Spleen (tissue), 11 donors: ENCODE results near the gene ILDR1. TPM values are rescaled to one million over a fixed set of nuclear protein-coding genes. Genes with fewer than 3 reads are reported as not detected.

ENCODE experiments used
- DNase-seq: peaks from one replicate; pipeline ENCODE4 v3.0.0-alpha.2; 2020
- H3K27ac ChIP-seq, 8 donors: fragments of 200-600 bp; sonication (generic) in 7 of 8; 1 replicate in 4 of 8; 2 replicates in 4 of 8; pipeline versions ENCODE4 v1.5.0 to v1.8.0; 2016 to 2021; ENCODE audit warnings: inconsistent platforms in 4 of 8, mild to moderate bottlenecking in 4 of 8, moderate library complexity in 1 of 8
- H3K27me3 ChIP-seq, 7 donors: fragments of 200-600 bp; sonication (generic) in 6 of 7; replicated peaks in 1 of 7; 1 replicate in 4 of 7; 2 replicates in 3 of 7; pipeline versions ENCODE4 v1.5.0 to v1.8.0; 2016 to 2021; ENCODE audit warnings: inconsistent platforms in 3 of 7, mild to moderate bottlenecking in 1 of 7
- H3K36me3 ChIP-seq, 6 donors: fragments of 200-600 bp; sonication (generic) in 5 of 6; 1 replicate in 4 of 6; 2 replicates in 2 of 6; pipeline versions ENCODE4 v1.5.0 to v1.8.0; 2016 to 2021; ENCODE audit warnings: inconsistent platforms in 2 of 6
- H3K4me1 ChIP-seq, 6 donors: fragments of 200-600 bp; sonication (generic) in 5 of 6; 1 replicate in 3 of 6; 2 replicates in 3 of 6; pipeline versions ENCODE4 v1.5.0 to v1.8.0; 2016 to 2021; ENCODE audit warnings: inconsistent platforms in 3 of 6
- H3K4me3 ChIP-seq, 8 donors: fragments of 200-600 bp; sonication (generic) in 7 of 8; 1 replicate in 4 of 8; 2 replicates in 4 of 8; pipeline versions ENCODE4 v1.5.0 to v1.8.0; 2016 to 2021; ENCODE audit warnings: inconsistent platforms in 4 of 8, mild to moderate bottlenecking in 4 of 8, moderate library complexity in 2 of 8
- H3K9me3 ChIP-seq, 8 donors: fragments of 200-600 bp; sonication (generic) in 7 of 8; 1 replicate in 4 of 8; 2 replicates in 4 of 8; pipeline versions ENCODE4 v1.5.0 to v1.8.0; 2016 to 2021; ENCODE audit warnings: inconsistent platforms in 4 of 8
- CTCF ChIP-seq, 11 experiments: fragments of 200-600 bp in 7 of 11; fragments of 450-650 bp in 4 of 11; sonication (generic) in 4 of 11; IDR thresholded peaks in 8 of 11; conservative IDR thresholded peaks in 3 of 11; 1 replicate in 7 of 11; 2 replicates in 4 of 11; pipeline versions ENCODE4 v1.4.0 to v1.8.0; 2016 to 2021; ENCODE audit warnings: antibody characterized with exemption in 11 of 11, inconsistent platforms in 4 of 11, mild to moderate bottlenecking in 1 of 11
- POLR2A ChIP-seq, 3 donors: fragments of 450-650 bp; IDR thresholded peaks; one replicate each; pipeline ENCODE4 v1.5.1; 2017; ENCODE audit warnings: antibody characterized with exemption in 3 of 3, mild to moderate bottlenecking in 1 of 3
- POLR2AphosphoS5 ChIP-seq, 3 donors: sonication (generic); formaldehyde crosslinking; IDR thresholded peaks; one replicate each; pipeline ENCODE4 v1.5.1; 2017; ENCODE audit warnings: antibody characterized with exemption in 3 of 3
- WGBS, 5 donors: extraction: QIAGEN DNeasy Blood & Tissue Kit in 3 of 5; methylation state at CpG; one replicate each; pipeline versions ENCODE4 v1.1.5 to v1.1.7; 2013 to 2018; 5-methylcytosine and 5-hydroxymethylcytosine counted together
- intact Hi-C: fragments of 100-400 bp; cut with DNase I; formaldehyde crosslinking; loops from one replicate; pipeline ENCODE4 v1.15.0; 2023; ENCODE audit warnings: low total_unique reads
- polyA plus RNA-seq, 3 donors: library from polyadenylated mRNA; stranded (reverse); fragments of 200-250 nt; gene quantifications; one replicate each; pipeline ENCODE4 v1.2.1, GENCODE V29; 2013
- total RNA-seq, 7 donors: library from RNA; depleted of rRNA in 3 of 7; stranded (reverse); fragments of >200 nt in 3 of 7; fragmentation: NEBNext Ultra II Directional in 4 of 7; extraction: Animal tissue kit (Norgen Biotek cat#: 25700) in 4 of 7; gene quantifications; one replicate each; pipeline versions ENCODE4 v1.1.0 to v1.2.1, GENCODE V29; 2016 to 2021
- donor health status: healthy with polysubstance abuse.
- donor health status: DM: no; HTN: no; CAD: no; lungs with moderate emphysema.
- donor health status: DM: no; HTN: no; CAD: no.
- donor health status: Bipolar disorder and iron deficiency.
- donor health status: healthy.
- donor health status: DM: no; HTN: no; CAD: no.
- donor health status: DM: yes; HTN: yes; CAD: no.

ILDR1 gene
- total and polyA plus RNA-seq, 10 donors: 0.26 to 3.1 (median 0.95) TPM

GRCh38 chr3:121958801-121959200 lies 63.2 kb downstream of the ILDR1 start:
- intact Hi-C loops: no loop called here
- H3K27me3 ChIP-seq: no peaks in the 10 kb centered on the region
- no peak for TF ChIP-seq POLR2A (IDR thresholded peaks at IDR 0.05)
- TF ChIP-seq CTCF (IDR thresholded peaks at IDR 0.05 in 8 of 11, conservative IDR thresholded peaks at IDR 0.05 in 3 of 11): no peak
- no peak for TF ChIP-seq POLR2AphosphoS5 (IDR thresholded peaks at IDR 0.05)
- 60 to 74% (median 66%) methylated on average over 3 of the region's 3 CpGs for WGBS, 5 donors
- peaks cover 0 to 17% (median 4%) of the 10 kb centered on the region in 6 donors for H3K4me1 ChIP-seq
- H3K27ac ChIP-seq: peak overlapping the region in 1 of 8 donors; percentile 51
- H3K36me3 ChIP-seq: peaks cover 0 to 13% (median 0%) of the 10 kb centered on the region in 6 donors
- no peak for DNase-seq
- H3K4me3 ChIP-seq: no peak overlapping the region
- peaks cover 0 to 23% (median 1%) of the 10 kb centered on the region in 8 donors for H3K9me3 ChIP-seq

GRCh38 chr3:121957674-121958415 lies 64.2 kb downstream of the ILDR1 start:
- WGBS, 5 donors: 51 to 69% (median 52%) methylated on average over 2 of the region's 2 CpGs
- Histone ChIP-seq H3K4me3 (no peak overlapping the region), H3K4me1 (peaks cover 0 to 17% (median 4%) of the 10 kb centered on the region in 6 donors), H3K36me3 (peaks cover 0 to 13% (median 0%) of the 10 kb centered on the region in 6 donors), H3K9me3 (peaks cover under 1 to 26% (median 8%) of the 10 kb centered on the region in 8 donors), H3K27ac (peak overlapping the region in 3 of 8 donors; percentile 40 to 64 (median 51)), H3K27me3 (no peaks in the 10 kb centered on the region)
- DNase-seq: no peak
- TF ChIP-seq POLR2AphosphoS5 (IDR thresholded peaks at IDR 0.05) (peak in 1 of 3 donors; percentile 65), POLR2A (IDR thresholded peaks at IDR 0.05) (no peak)
- intact Hi-C loops: no loop called here

- intact Hi-C loops: no loop called here
- H3K27me3 ChIP-seq: no peaks in the 10 kb centered on the region
These were observed 65.7 kb downstream of the ILDR1 start for GRCh38 chr3:121956363-121956762.

GRCh38 chr3:121951291-121951919 lies 70.6 kb downstream of the ILDR1 start:
- Histone ChIP-seq H3K9me3 (peaks cover 4 to 38% (median 23%) of the 10 kb centered on the region in 8 donors), H3K4me1 (peaks cover 0 to 3% (median 0%) of the 10 kb centered on the region in 6 donors), H3K27me3 (no peaks in the 10 kb centered on the region), H3K27ac (no peak overlapping the region), H3K36me3 (peaks cover 0 to 11% (median 0%) of the 10 kb centered on the region in 6 donors), H3K4me3 (no peak overlapping the region)
- DNase-seq: no peak
- WGBS, 5 donors: 0 to 75% (median 39%) methylated on average over 1 of the region's 1 CpG
- TF ChIP-seq CTCF (IDR thresholded peaks at IDR 0.05 in 8 of 11, conservative IDR thresholded peaks at IDR 0.05 in 3 of 11) (no peak), POLR2A (IDR thresholded peaks at IDR 0.05) (no peak), POLR2AphosphoS5 (IDR thresholded peaks at IDR 0.05) (no peak)
- intact Hi-C loops: no loop called here

More at GRCh38 chr3:121956363-121956762, 65.7 kb downstream of the ILDR1 start:
- no peak for TF ChIP-seq CTCF (IDR thresholded peaks at IDR 0.05 in 8 of 11, conservative IDR thresholded peaks at IDR 0.05 in 3 of 11)
- no peak for TF ChIP-seq POLR2AphosphoS5 (IDR thresholded peaks at IDR 0.05)
- no peak for TF ChIP-seq POLR2A (IDR thresholded peaks at IDR 0.05)
- 69 to 83% (median 75%) methylated on average over 3 of the region's 3 CpGs for WGBS, 5 donors
- H3K4me1 ChIP-seq: peaks cover 0 to 17% (median 4%) of the 10 kb centered on the region in 6 donors
- no peak overlapping the region for H3K4me3 ChIP-seq
- peaks cover 0 to 17% (median 0%) of the 10 kb centered on the region in 6 donors for H3K36me3 ChIP-seq
- peaks cover 4 to 33% (median 19%) of the 10 kb centered on the region in 8 donors for H3K9me3 ChIP-seq
- peak overlapping the region in 3 of 8 donors; percentile 16 to 51 (median 40) for H3K27ac ChIP-seq
- no peak for DNase-seq
